DMS114 treated with DMSO at 0.1 percent for 48 hours (cell line): ENCODE data around the gene EXD3.

ENCODE experiments used
- DNase-seq: peaks from one replicate; lab custom pipeline; 2025; ENCODE audit not compliant: unreplicated experiment; lab: John Stamatoyannopoulos, UW

Gene EXD3

DNA sequence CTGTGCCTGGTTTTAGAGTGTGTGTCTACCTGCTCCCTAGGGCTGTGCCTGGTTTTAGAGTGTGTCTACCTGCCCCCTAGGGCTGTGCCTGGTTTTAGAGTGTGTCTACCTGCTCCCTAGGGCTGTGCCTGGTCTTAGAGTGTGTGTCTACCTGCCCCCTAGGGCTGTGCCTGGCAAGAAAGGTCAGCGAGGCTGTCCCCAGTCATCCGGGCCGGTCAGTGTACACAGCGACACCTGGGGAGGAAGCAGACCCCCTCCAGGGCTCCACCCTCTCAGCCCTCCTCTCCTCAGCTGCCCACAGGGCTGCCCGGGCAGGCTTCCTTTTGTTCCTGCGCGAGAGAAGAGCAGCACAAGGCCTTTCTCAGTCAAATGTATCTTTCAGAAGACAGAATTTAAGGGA is 125.0 kb downstream of the EXD3 start:
- DNase-seq = no peak

DNA sequence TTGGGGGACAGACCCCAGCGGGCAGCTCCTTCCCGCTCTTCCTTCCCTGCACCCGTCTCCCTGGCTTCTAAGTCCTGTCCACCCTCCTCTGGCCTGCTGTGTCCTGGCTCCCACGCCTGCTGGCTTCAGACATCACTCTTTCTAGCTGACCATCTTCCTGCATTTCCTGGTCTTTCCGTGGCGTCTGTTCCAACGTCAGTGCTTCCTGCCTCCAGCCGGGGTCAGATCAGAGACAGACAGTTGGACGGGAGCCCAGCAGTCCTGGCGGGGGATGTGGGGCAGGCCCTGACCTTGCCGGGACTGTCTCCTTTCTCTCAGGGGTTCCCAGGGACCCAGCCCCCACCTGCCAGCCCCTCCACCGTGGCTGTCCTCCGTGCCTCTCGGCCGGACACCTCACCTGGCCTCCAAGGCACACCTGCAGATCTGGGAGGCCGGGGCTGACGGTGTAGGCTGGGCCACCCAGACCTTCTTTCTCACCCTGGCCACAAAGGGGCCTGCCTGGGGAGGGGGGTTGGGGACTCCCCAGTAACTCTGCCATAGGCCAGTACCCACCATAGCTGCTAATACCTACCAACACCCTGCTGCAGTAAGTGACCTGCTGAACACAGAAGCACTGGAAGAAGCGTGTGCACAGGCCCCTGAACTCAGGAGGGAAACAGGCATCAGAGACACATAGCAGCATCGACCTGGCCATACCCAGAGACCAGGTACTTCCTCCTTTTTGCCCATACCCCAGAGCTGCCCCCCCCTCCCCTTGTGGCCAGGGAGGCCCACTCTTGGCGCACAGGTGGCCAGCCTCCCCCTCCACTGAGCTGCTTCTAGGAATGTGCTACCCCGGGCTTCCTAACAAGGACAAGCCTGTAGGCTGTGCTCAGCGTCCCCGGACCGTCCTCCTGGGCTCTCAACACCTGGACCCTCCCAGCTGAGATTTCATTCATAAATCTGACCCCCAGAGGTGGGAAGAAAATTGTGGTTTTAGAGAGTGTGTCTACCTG is 126.0 kb downstream of the EXD3 start:
- DNase-seq = no peak

DNA sequence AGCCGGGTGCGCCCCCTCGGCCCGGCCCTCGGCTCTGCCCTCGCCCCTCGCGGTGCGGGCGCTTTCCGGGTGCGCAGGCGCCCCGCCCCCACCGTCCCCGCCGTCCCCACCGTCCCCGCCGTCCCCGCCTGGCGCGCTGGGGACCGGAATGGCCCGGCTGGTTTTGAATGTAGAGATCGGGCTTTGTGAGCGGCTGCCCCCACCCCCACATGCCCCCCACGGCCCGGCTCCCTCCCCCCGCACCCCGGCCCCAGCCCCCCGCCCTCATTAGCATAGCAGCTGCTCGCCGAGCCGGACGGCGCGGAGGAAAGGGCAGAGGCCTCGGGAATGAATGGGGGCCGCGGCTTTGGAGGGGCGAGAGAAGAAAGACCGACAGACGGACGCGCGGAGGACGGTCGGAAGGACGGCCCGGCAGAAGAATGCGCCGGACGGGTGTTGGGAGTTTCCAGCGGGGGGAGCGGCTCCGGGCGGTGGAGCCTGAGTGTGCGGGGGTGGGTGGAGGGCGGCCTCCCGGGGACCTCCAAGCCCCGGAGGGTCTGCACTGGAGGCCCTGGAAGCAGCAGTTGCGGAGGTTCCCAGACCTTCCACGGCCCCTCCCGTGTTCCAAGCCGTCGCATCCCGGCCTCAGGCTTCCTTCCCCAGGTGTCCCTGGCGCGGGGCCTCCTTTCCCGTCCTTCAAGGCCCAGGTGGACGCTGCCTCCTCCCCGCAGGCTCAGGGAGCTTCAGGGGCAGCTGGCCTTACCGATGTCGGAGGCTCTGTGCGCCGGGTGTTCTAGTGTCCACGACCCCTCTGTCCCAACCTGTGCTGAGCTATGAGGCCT is 126.9 kb downstream of the EXD3 start:
- no peak for DNase-seq

DNA sequence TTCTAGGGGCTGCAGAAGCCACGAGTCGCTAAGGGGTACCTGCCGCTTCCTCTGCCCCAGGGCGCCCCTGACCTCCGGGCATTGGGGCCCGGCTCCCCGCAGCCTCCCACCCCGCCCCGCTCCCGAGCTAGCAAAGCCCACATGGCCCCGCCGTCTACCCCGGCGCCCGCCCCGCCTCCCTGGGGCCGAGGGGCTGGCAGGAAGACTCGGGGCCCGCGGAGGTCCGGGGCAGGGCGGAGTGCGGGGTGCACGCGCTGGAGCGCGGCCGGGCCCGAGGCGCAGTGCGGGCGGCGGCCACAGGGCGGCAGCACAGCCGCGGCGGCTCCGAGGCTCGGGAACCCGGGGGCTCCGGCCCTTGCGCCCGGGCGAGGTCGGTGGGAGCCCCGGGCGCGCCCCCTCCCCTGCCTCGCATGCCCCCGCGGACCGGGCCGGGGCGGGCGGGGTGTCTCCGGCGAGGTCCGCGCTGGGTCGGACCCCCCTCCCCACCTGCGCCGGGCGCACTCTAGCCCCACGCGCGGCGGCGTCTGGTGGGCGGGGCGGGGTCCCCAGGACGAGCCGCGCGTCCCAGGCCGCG is 127.6 kb downstream of the EXD3 start:
- no peak for DNase-seq

DNA sequence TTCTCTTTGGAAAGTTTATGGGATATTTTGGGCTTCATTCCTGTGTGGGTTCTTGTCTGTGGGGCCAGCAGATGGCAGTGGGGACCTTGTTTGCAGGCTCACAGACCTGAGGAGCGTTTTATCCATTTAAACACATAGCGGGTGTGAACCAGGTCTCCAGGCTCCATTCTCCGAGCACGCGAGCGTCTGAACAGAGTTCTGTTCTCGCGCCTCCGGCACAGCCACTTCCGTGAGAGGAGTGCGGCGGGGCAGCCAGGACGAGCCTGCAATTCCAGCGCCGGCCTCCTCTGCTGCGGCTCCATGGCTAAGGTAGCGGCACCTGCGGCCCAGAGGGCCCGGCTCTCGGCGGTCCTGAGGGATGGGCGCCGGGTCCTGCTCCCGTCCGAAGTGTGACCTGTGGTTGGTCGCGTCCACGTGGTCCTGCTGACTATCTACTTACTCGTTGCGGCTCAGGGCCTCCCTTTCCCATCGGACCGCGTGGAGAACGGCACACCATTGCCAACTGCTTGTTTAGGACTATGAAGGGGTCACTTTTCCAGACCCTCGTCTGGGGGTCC is 128.2 kb downstream of the EXD3 start:
- no peak for DNase-seq

DNA sequence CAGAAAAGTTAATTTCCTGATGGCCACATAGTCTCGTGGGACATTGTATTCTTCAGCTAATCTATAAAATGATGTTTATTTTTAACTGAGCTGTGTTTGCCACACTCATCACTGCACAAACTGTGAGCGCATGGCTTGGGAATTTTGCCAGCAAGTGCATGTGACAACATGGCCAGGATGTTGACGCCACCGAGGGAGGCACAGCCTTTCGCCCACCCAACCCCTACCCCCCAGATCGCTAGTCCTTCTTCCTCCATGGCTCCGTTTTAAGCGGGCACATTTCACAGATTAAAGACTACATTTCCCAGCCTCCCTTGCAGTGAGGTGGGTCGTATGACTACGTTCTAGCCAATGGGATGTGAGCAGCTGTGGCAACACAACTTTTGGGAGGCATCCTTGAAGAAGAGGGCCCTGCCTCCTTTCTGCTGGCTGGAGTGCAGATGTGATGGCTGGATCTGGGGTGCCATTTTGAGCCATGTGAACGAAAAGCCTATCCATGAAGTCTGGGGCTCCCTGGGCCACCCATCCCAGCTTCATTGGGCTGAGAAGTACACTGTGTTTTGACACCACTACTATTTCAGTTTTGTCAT is 128.8 kb downstream of the EXD3 start:
- no peak for DNase-seq

DNA sequence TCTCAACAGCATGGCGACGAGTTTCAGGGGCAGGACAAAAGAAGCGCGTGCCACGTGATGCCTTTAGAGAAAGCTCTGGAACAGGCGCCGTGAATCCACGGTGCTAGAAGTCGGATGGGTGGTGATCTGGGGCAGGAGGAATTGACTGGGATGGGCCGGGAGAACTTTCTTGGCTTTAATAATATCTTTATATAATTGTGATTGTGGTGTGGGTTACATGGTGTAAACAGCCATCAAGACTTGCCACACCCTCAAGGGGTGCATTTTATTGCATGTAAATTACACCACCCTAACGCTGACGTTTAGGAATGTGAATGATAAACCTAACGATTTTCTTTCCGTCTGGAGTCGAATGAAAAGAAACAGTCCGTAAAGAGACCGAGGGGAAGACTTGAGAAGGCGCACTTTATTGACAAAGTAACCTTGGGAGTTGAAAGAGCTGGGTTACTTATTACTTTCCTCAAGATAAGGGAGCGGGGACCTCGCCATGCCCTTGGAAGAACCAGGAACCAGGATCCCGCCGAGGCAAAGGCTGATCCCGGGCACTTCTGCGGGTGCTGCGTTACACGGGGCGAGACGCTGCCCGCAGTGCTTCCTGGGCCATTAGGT is 129.4 kb downstream of the EXD3 start:
- no peak for DNase-seq

DNA sequence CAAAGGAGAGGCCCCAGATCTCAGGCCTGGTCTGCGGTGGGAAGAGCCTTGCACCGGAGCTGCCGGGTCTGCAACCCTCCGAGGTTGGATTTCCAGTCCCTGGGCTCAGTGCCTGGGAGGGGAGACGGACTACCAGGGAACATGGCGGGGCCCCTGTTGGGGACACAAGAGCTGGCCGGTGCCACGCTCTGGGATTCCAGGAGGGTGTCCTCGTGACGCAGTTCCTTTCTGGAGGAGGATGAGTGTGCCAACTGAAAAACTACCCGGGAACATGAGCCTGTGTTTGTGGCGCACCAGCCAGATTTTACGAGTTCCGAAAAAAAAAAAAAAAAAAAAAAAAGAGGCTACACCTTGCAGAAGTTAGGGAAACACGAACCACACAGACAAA is 129.9 kb downstream of the EXD3 start:
- DNase-seq = no peak

DNA sequence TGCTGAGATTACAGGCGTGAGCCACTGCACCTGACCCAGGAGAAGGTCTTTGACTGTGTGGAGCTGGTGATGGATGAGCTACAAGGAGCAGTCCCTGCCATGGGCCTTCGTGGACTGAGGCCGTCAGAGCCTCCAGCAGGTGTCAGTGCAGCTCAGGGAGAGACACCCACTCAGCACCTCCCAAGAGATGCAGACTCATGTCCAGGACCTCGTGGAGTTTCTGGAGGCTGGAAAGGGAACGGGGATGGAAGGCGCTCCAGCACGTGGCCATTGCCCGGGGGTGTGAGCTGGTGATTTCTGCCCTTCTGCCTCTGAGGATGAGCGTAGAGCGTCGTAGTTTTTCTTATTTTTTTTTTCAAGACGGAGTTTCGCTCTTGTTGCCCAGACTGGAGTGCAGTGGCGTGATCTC is 136.0 kb downstream of the EXD3 start:
- DNase-seq = peak; percentile 23

DNA sequence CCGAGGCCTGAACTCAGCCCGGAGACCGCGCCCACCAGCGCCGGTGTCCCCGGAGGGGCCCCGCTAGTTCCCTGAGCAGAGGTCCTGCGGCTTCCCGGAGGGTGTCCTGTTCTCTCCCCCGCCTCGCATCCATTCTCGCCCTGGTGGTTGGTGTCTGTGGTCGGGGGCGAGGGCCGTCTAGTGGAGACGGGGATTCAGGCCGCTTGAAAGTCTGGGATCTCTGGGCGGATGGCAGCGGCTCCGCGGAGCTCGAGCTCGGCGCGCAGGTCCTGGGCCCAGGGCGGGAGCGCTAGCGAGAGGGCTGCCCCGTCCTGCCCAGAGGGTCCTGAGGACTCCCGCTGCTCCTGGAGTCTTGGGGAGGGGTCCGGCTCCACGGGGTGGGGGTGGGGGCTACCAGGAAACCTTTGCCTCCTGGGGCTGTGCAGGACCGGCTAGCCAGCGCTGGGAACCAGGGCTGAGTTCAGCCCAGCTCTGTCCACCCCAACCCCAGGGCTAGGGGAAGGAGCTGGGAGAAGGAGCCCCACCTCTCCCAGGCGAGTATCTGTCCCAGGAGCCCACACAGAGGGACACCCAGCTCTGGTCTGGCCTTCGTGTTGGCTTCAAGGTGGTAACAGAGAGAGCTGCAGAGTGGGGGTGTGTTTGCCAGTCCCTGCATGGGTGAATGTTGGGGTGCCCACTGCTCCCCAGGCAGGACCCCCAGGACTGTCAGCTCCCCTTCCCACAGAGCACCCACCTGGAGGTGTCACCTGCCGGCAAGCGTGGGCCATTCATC is 141.4 kb downstream of the EXD3 start:
- DNase-seq = no peak

DNA sequence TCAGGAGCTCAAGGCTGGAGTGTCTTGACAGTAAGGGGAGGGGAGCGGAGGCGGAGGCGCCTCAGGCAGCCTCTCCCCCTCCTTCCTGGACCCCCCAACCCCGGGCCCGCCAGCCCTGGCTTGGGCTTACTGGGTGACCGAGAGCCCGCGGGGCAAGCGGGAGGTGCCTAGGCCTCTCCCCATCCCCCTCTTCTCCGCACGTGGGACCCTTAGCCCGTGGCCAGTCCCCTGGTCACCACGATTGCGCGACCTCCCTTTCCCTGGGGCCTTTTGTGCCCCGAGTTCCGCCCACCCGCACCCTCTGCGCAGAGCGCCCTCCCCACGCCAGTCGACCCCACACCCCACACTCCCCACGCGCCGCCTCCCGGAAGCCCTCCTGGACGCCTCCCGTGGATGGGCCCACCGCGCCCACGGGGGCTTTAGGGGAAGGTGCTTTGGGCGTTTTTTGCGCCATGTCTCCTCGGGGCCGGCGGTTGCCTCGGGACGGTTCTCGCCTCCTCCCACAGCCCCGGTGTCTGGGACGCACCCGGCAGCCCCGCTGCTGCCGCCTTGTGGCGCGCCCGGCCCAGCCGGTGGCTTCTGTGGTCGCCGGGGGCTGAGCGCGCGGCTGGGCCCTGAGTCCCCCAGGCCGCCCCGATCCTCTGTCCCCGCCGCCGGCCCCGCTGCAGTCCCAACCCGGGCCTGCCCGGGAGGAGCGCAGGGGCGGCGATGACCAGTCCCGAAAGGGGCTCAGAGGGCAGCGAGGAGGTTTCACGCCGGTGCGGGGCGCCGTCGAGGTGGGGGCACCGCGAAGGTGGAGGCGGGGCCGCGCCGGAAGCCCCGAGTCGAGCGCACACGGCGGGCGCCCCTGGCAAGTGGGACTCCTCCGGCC is 142.3 kb downstream of the EXD3 start:
- DNase-seq = no peak

DNA sequence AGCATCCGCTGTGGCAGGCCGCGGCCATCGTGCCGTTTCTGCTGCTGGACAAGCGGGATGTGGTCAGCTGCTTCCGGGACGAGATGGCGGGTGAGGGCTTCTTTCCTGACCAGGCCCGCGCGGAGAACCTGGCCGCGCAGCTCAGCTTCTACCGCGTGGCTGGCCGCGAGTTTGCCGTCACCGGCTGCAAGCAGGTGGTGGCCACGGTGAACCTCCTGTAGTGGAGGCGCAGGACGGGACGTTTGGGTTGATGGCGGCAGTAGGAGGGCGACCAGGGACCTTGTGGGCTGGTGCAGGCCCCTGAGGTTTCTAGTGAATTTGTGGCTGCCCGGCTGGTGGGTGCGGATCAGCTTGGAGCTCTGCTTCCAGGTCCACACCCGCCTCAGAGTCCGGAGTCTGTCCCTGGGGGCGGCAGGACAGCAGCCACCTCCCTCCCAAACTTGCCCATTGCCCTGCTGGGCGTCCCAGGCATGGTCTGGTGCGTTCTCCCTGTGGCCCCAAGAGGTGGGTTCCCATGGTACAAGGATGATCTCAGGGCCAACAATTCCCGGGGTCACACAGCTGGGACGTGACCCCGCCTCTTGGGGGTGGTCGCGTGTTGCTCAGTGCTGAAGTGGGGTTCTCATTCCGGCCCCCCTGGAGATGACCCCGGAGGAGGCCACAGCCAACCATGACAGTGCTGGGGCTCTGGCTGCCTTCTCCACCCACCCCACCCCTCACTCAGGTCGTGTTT is 143.1 kb downstream of the EXD3 start:
- DNase-seq = no peak

DNA sequence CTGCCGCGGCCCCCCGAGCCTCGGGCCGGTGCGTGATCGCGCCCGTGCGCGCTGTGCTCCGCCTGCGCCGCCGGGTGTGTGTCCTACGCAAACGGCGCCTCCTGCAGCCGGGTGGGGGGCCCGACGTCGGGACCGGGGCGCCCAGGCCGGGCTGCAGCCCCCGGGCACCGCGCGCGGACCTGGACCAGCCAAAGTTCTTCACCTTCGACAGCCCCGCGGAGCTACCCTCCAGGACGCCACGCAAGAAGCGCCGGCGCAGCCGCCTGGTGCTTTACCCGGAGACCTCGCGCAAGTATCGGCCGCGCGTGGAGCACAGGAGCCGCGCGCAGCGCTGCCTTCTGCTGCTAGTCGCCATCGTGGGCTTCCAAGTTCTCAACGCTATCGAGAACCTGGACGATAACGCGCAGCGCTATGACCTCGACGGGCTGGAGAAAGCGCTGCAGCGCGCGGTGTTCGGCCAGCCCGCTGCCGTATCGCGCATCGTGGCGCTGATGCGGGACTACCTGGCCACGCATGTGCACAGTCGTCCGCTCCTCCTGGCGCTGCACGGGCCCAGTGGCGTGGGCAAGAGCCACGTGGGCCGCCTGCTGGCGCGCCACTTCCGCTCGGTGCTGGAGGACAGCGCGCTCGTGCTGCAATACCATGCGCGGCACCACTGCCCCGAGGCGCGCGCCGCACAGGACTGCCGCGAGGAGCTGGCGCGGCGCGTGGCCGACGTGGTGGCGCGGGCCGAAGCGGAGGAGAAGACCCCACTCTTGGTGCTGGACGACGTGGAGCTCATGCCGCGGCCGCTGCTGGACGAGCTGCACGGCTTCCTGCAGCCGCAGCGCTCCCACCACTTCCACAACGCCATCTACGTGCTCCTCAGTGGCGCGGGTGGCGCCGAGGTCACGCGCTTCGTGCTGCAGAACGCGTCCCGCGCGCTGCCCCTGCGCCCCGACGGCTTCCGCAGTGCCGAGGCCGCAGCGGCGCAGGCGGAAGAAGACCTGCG is 143.9 kb downstream of the EXD3 start:
- DNase-seq = no peak

DNA sequence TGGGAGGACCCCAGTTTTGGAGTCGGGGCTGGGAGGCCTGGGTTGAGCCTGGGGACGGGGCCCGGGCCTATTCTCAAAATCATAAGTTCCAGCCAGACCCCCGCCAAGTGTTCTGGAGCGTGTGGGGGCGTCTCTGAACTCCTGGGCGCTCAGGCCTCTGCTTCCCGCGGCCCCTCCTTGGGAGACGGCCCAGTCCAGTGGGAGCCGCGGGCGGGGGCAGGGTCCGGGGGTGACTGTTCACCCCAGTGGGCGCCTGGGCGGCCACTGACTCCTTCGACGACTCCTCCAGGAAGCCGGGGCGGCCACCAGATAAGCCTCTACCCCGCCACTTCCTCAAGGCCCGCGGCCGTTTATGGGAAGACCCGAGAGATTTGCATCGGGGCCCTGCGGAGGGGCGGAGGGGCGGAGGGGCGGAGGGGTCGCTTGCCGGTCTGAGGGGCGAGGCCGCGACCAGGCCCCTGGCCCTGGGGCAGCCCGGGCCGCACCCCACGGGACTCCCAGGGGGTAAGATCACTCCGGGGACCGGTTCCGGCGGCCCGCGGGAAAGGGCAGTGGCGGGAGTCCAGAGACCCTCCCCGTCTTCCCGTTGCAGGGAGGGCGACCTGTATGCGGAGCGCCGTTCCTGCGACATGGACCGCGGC is 144.8 kb downstream of the EXD3 start:
- DNase-seq = no peak

DNA sequence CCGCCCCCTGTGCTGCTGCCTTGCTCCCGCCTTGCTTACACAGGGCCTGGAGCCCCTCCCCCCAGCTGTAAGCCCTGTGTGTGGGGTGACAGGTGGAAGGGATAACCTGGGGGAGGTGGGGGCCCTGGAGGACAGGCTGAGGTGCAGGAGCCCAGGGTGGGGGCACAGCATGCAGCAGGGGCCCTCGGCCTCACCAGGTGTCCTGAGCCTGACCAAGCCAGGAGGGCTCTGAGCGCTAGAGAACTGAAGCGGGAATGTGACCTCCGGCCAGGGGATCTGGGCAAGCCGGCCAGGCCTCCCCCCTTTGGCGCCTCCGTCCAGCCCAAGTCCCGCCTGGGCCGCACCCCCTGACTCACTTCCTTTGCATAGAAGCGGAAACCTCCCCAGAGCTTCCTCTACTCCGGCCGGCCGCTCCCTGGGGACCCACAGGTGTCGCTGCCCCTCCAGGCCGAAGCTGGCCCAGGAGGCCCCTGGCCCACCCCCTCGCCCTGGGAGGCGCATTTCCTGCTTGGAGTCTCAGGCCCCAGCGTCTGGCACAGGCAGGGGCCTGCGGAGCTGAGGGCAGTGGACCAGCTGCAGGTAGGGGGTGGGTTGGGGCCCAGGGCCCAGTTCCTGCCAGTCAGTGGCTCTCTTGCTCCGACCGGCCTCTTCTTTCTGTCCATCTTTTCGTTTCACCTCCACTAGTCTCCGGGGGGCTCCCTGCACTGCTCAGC is 145.5 kb downstream of the EXD3 start, which contains the start of gene TOR4A:
Gene TOR4A (plus strand): TSS at position 398 of the 713 bp plus-strand sequence. CDS start 964 bp downstream, outside the sequence.
- no peak for DNase-seq
